ENCODE measurements around the gene NCKAP5.

The NCKAP5 gene

GRCh38 chr2:132772340-132772739 lies 795.9 kb downstream of the NCKAP5 start:
- H3K36me3 ChIP-seq (ENCODE audit: insufficient read depth, low read length), result no peaks in the 10 kb centered on the region
- no peak for ATAC-seq (ENCODE audit: insufficient read depth, low read depth)
- no peak overlapping the region for H2AFZ ChIP-seq (ENCODE audit: low read depth, low read length)
- no peaks in the 10 kb centered on the region for H3K4me1 ChIP-seq (ENCODE audit: insufficient read depth, low read length)
- H3K27ac ChIP-seq (ENCODE audit: low read length), result no peak overlapping the region
- H3K9ac ChIP-seq (ENCODE audit: low read depth, low read length), result no peak overlapping the region
- no peak overlapping the region for H3K4me2 ChIP-seq (ENCODE audit: insufficient read depth, low read length)
- H3K9me3 ChIP-seq (ENCODE audit: insufficient read depth, low read length, severe bottlenecking), result no peaks in the 10 kb centered on the region
- no peaks in the 10 kb centered on the region for H4K20me1 ChIP-seq (ENCODE audit: insufficient read depth, low read length)
- H3K4me3 ChIP-seq (ENCODE audit: low read depth in 1 of 2, low read length in 2 of 2), result no peak overlapping the region
- TF ChIP-seq EZH2 (IDR thresholded peaks at IDR 0.05; ENCODE audit: borderline replicate concordance, low read depth, low read length, severe bottlenecking), result no peak
- TF ChIP-seq, protein P1, sequence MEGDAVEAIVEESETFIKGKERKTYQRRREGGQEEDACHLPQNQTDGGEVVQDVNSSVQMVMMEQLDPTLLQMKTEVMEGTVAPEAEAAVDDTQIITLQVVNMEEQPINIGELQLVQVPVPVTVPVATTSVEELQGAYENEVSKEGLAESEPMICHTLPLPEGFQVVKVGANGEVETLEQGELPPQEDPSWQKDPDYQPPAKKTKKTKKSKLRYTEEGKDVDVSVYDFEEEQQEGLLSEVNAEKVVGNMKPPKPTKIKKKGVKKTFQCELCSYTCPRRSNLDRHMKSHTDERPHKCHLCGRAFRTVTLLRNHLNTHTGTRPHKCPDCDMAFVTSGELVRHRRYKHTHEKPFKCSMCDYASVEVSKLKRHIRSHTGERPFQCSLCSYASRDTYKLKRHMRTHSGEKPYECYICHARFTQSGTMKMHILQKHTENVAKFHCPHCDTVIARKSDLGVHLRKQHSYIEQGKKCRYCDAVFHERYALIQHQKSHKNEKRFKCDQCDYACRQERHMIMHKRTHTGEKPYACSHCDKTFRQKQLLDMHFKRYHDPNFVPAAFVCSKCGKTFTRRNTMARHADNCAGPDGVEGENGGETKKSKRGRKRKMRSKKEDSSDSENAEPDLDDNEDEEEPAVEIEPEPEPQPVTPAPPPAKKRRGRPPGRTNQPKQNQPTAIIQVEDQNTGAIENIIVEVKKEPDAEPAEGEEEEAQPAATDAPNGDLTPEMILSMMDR (IDR thresholded peaks at IDR 0.05; ENCODE audit: borderline replicate concordance, extremely low read depth, low read length, poor library complexity, severe bottlenecking), result no peak
- no peak for DNase-seq
- H3K79me2 ChIP-seq (ENCODE audit: insufficient read depth, low read length), result no peaks in the 10 kb centered on the region
- no peaks in the 10 kb centered on the region for H3K27me3 ChIP-seq (ENCODE audit: insufficient read depth, low read length, poor library complexity)

DNA sequence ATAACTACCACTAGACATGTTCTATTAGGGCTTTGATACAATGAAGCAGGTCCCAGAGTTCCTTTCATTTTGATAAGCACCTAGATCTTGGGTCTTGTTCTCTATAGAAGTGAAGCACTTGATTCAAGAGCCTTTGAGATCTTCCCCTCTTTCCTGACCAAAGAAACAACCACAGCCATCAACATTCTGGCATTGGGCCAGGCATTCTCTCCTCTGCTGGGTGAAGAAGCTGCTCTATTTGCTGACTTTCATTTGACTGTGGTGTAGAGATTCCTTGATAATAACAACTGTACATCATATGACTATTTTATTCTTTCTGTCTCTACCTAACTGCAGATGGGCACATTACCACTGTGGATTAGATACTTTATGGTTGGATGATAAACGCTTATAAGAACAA lies 801.7 kb downstream of the NCKAP5 start:
- Histone ChIP-seq H4K20me1 (ENCODE audit: insufficient read depth, low read length) (no peaks in the 10 kb centered on the region), H3K9me3 (ENCODE audit: insufficient read depth, low read length, severe bottlenecking) (no peaks in the 10 kb centered on the region), H3K27ac (ENCODE audit: low read length) (no peak overlapping the region), H3K36me3 (ENCODE audit: insufficient read depth, low read length) (no peaks in the 10 kb centered on the region), H3K4me1 (ENCODE audit: insufficient read depth, low read length) (no peaks in the 10 kb centered on the region), H3K79me2 (ENCODE audit: insufficient read depth, low read length) (no peaks in the 10 kb centered on the region), H3K27me3 (ENCODE audit: insufficient read depth, low read length, poor library complexity) (no peaks in the 10 kb centered on the region), H3K4me2 (ENCODE audit: insufficient read depth, low read length) (no peak overlapping the region), H3K4me3 (ENCODE audit: low read depth in 1 of 2, low read length in 2 of 2) (no peak overlapping the region), H2AFZ (ENCODE audit: low read depth, low read length) (no peak overlapping the region), H3K9ac (ENCODE audit: low read depth, low read length) (no peak overlapping the region)
- DNase-seq, result peak; percentile 6
- TF ChIP-seq EZH2 (IDR thresholded peaks at IDR 0.05; ENCODE audit: borderline replicate concordance, low read depth, low read length, severe bottlenecking), result no peak
- TF ChIP-seq, protein P1 (IDR thresholded peaks at IDR 0.05; ENCODE audit: borderline replicate concordance, extremely low read depth, low read length, poor library complexity, severe bottlenecking), result no peak
- ATAC-seq (ENCODE audit: insufficient read depth, low read depth), result no peak

- Histone ChIP-seq H2AFZ (ENCODE audit: low read depth, low read length) (no peak overlapping the region), H3K9ac (ENCODE audit: low read depth, low read length) (no peak overlapping the region), H3K9me3 (ENCODE audit: insufficient read depth, low read length, severe bottlenecking) (no peaks in the 10 kb centered on the region), H3K4me3 (ENCODE audit: low read depth in 1 of 2, low read length in 2 of 2) (no peak overlapping the region), H3K4me1 (ENCODE audit: insufficient read depth, low read length) (no peaks in the 10 kb centered on the region), H3K79me2 (ENCODE audit: insufficient read depth, low read length) (no peaks in the 10 kb centered on the region), H4K20me1 (ENCODE audit: insufficient read depth, low read length) (no peaks in the 10 kb centered on the region), H3K36me3 (ENCODE audit: insufficient read depth, low read length) (no peaks in the 10 kb centered on the region), H3K27ac (ENCODE audit: low read length) (no peak overlapping the region), H3K27me3 (ENCODE audit: insufficient read depth, low read length, poor library complexity) (no peaks in the 10 kb centered on the region), H3K4me2 (ENCODE audit: insufficient read depth, low read length) (no peak overlapping the region)
- ATAC-seq (ENCODE audit: insufficient read depth, low read depth) (no peak), DNase-seq (no peak)
- TF ChIP-seq EZH2 (IDR thresholded peaks at IDR 0.05; ENCODE audit: borderline replicate concordance, low read depth, low read length, severe bottlenecking), result no peak
- TF ChIP-seq, protein P1 (IDR thresholded peaks at IDR 0.05; ENCODE audit: borderline replicate concordance, extremely low read depth, low read length, poor library complexity, severe bottlenecking), result no peak
Measured at GRCh38 chr2:132761437-132761836, 806.8 kb downstream of the NCKAP5 start.

DNA sequence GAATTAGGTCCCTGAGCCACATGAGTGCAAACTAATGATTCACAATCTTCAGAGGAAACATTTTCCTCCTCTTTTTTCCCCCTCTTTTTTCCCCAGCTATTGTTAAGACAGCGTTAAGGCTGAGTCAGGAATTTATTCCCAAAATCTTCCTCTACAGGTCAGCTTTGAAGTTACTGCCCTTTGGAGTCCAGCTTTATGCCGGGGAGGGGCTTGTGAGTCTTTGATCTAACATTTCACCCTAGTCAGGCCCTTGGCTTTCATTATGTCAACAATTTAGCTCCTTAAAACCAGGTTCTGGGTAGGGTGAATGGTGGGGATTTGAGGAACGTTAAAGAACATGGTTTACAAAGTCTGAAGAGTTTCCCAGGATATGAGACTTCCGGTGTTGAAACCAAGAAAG lies 807.3 kb downstream of the NCKAP5 start:
- no peaks in the 10 kb centered on the region for H3K79me2 ChIP-seq (ENCODE audit: insufficient read depth, low read length)
- H3K27ac ChIP-seq (ENCODE audit: low read length), result no peak overlapping the region
- DNase-seq, result no peak
- no peaks in the 10 kb centered on the region for H3K9me3 ChIP-seq (ENCODE audit: insufficient read depth, low read length, severe bottlenecking)
- ATAC-seq (ENCODE audit: insufficient read depth, low read depth), result no peak
- no peak overlapping the region for H3K4me3 ChIP-seq (ENCODE audit: low read depth in 1 of 2, low read length in 2 of 2)
- H3K27me3 ChIP-seq (ENCODE audit: insufficient read depth, low read length, poor library complexity), result no peaks in the 10 kb centered on the region
- H3K36me3 ChIP-seq (ENCODE audit: insufficient read depth, low read length), result no peaks in the 10 kb centered on the region
- no peaks in the 10 kb centered on the region for H3K4me1 ChIP-seq (ENCODE audit: insufficient read depth, low read length)
- TF ChIP-seq, protein P1 (IDR thresholded peaks at IDR 0.05; ENCODE audit: borderline replicate concordance, extremely low read depth, low read length, poor library complexity, severe bottlenecking), result no peak
- no peak for TF ChIP-seq EZH2 (IDR thresholded peaks at IDR 0.05; ENCODE audit: borderline replicate concordance, low read depth, low read length, severe bottlenecking)
- no peak overlapping the region for H2AFZ ChIP-seq (ENCODE audit: low read depth, low read length)
- H4K20me1 ChIP-seq (ENCODE audit: insufficient read depth, low read length), result no peaks in the 10 kb centered on the region
- H3K4me2 ChIP-seq (ENCODE audit: insufficient read depth, low read length), result no peak overlapping the region
- H3K9ac ChIP-seq (ENCODE audit: low read depth, low read length), result no peak overlapping the region

All from DND-41 (cell line).